Measurements from ENCODE around the gene TRIM60. TPM values are rescaled to one million over a fixed set of nuclear protein-coding genes. Genes with fewer than 3 reads are reported as not detected.

TRIM60 gene
- total RNA-seq (2022; extraction: Qiagen RNA extraction; ENCODE audit: low read depth) = not detected in 5 replicates

GRCh38 chr4:165031436-165032211 lies at the start of gene TRIM60:
Gene TRIM60, plus strand, starts transcription at chr4:165031999. Its CDS starts 8,074 bp downstream, at chr4:165040073.

DNA sequence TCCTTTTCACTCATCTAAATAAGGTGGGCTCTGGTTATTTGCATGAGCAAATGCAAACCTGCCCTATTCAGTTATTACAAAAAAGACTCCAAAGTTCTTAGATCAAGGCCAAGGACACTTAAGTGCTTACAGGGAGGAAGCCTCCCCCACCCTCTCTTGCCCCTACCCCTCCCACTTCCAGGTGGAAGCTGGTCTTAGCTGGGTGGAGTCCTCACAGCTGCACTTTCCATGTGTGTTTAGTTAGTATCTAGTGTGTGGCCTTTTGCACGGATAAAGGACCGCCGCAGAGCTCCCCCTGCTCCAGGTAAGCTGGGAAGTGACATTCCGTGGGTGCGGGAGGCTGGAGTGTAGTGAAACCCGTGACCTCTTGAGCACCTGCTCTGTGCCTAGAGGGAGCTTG lies 21.8 kb downstream of the TRIM60 start, which contains the start of gene TRIM75:
Gene TRIM75 (plus strand): TSS at position 222 of the 400 bp plus-strand sequence. CDS start 5,282 bp downstream, outside the sequence.

Other genes starting within 250 kb of the TRIM60 start
- not detected in 5 replicates for gene APELA, start 154.8 kb upstream of the TRIM60 start, total RNA-seq (2022; extraction: Qiagen RNA extraction; ENCODE audit: low read depth)
- gene TRIM61, start 54.3 kb upstream of the TRIM60 start, total RNA-seq (2022; extraction: Qiagen RNA extraction; ENCODE audit: low read depth) = not detected in 5 replicates
- not detected in 5 replicates for gene TRIM75, start 21.9 kb downstream of the TRIM60 start, total RNA-seq (2022; extraction: Qiagen RNA extraction; ENCODE audit: low read depth)
- gene TMEM192, start 80.9 kb downstream of the TRIM60 start, total RNA-seq (2022; extraction: Qiagen RNA extraction; ENCODE audit: low read depth) = 7.0 to 9.6 TPM (median 8.0 TPM) in 5 replicates
- gene KLHL2, start 175.6 kb downstream of the TRIM60 start, total RNA-seq (2022; extraction: Qiagen RNA extraction; ENCODE audit: low read depth) = 10.1 to 13.4 TPM (median 11.5 TPM) in 5 replicates